ENCODE measurements around the gene PPP4R4. TPM values are rescaled to one million over a fixed set of nuclear protein-coding genes. Genes with fewer than 3 reads are reported as not detected.
"Not testable (repeated sequence)": the region's sequence is repeated elsewhere in the genome, so short reads cannot be mapped to it uniquely, and the experiment has no call there.

PPP4R4 gene
- total RNA-seq, 1 experiment from 2014 or later, result 1.5 TPM

GRCh38 chr14:94177806-94178205 is 3.7 kb downstream of the PPP4R4 start:
- no peak for DNase-seq (ENCODE audit: low spot score)

DNA sequence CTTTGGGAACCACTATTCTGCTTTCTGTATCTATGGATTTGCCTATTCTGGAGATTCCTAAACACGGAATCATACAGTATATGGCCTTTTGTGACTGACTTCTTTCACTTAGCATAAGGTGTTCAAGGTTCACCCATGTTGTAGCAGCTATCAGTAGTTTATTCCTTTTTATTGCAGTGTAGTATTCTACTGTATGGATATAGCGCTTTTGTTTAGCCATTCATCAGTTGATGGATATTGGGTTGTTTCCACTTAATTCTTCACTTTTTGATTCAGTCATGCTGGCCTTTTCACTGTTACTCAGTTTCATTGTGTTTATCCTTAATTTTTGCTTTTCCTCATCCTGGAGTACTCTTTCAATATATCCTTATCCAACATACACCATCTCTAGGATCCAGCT is 5.1 kb downstream of the PPP4R4 start:
- no peak for DNase-seq (ENCODE audit: low spot score)

DNA sequence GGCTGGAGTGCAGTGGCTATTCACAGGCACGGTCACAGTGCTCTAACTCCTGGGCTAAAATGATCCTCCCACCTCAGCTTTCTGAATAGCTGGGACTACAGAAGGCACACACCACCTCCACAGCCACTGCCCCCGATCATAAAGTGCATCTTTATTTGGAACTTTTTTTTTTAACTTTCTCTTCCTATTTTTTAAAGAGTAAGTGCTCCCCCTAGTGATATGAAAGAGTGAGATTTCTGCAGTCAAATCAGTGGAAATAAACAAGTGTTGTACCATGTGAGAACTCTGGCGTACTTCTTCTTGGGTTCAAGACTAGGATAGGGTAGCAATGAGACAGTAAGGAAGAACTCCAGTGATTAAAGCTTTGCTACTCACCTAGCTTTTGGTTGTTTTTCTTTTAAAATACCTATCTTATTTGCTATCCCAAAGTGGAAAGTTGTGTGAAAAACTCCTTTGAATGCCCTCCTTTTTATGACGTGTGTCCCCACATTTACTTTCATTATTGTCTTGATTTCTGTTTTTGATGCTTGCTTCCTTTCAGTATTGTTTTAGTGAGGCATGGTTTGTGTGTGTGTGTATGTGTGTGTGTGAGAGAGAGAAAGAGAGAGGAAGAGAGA is 6.6 kb downstream of the PPP4R4 start:
- peak; percentile 25 for DNase-seq (ENCODE audit: low spot score)

- DNase-seq (ENCODE audit: low spot score), result no peak
Observed at GRCh38 chr14:94181835-94182234, 7.7 kb downstream of the PPP4R4 start.

DNA sequence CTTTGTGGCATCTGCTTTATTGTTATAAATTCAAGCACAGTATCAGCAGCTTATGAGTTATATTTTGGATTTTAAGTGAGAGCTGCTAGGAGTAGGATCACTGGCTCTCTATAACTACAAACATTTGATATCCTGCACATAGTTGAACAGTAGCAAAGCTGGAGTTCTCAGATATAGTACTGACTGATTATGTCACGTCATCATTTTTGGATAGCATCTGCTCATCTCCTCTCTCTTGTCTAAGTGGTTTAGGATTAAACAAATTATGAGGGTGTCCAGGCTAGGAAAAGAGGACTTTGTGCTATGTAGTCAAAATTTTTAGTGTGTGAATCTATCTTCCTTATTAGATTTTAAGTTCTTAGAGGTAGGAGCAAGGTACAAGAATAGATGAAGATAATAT is 18.4 kb downstream of the PPP4R4 start:
- DNase-seq (ENCODE audit: low spot score), result no peak

GRCh38 chr14:94193776-94194175 is 19.7 kb downstream of the PPP4R4 start:
- no peak for DNase-seq (ENCODE audit: low spot score)

- no peak for DNase-seq (ENCODE audit: low spot score)
Observed at GRCh38 chr14:94196057-94196456, 21.9 kb downstream of the PPP4R4 start.

DNA sequence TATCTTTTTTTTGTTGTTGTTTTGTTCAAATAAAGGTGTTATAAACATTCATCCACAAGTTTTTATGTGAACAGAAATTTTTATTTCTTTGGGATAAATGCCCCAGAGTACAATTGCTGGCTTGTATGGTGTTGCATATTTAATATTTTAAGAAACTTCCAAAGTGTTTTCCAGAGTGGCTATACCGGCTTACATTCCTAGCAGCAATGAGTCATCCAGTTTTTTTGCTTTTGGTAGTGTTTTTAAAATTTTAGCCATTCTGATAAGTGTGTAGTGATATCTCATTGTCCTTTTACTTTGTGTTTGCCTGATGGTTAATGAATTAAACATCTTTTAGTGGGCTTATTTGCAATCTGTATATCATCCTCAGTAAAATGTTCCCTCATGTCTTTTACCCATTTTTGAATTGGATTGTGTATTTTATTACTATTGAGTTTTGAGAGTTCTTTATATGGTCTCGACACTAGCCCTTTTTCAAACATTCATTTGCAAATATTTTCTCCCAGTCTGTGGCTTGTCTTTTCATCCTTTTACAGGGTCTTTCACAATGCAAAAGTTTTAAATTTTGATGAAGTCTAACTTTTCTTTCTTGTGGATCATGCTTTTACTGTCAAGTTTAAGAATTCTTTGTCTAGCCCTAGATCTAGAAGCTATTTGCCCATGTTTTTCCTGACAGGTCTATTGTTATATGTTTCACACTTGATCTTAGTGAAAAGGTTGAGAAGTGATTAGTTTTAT is 29.5 kb downstream of the PPP4R4 start:
- no peak for DNase-seq (ENCODE audit: low spot score)

DNA sequence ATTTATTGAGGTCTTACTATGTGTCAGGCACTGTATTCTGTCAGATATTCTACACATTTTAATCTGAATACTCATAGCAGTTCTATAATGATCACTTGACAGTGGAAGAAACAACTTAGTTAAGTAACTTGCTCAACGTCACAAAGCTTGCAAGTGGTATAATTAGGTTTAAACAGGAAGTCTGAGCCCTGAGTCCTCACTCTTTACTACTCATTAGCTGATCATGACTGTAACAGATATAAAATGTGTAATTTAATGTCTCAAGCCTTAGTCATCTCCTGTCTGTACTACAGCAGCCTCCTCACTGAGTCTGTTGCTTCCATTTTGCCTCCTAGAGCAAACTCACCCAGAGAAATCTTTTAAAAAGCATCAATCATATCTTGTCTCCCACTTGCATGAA is 38.9 kb downstream of the PPP4R4 start:
- DNase-seq (ENCODE audit: low spot score), result peak; percentile 80

DNA sequence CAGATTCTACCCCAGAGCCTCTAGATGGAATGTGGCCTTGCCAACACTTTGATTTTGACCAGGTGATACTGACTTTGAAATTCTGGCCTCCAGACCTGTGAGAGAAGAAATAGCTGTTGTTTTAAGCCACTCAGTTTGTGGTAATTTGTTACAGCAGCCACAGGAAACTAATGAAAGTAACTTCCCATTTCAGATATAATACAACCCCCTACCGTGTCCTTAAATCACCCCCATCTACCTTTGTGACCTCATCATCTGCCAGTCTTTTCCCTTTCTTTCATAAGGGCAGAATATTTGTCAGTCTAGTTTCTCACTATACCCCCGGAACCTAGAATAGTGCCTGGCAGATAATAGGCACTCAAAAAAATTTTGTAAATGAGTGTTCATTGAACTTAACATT is 39.6 kb downstream of the PPP4R4 start:
- DNase-seq (ENCODE audit: low spot score), result no peak

GRCh38 chr14:94217116-94217515 is 43.0 kb downstream of the PPP4R4 start:
- DNase-seq (ENCODE audit: low spot score), result no peak

- DNase-seq (ENCODE audit: low spot score), result not testable (repeated sequence)
Observed at GRCh38 chr14:94218198-94218886, 44.2 kb downstream of the PPP4R4 start.

GRCh38 chr14:94224040-94224439 is 49.9 kb downstream of the PPP4R4 start:
- no peak for DNase-seq (ENCODE audit: low spot score)

DNA sequence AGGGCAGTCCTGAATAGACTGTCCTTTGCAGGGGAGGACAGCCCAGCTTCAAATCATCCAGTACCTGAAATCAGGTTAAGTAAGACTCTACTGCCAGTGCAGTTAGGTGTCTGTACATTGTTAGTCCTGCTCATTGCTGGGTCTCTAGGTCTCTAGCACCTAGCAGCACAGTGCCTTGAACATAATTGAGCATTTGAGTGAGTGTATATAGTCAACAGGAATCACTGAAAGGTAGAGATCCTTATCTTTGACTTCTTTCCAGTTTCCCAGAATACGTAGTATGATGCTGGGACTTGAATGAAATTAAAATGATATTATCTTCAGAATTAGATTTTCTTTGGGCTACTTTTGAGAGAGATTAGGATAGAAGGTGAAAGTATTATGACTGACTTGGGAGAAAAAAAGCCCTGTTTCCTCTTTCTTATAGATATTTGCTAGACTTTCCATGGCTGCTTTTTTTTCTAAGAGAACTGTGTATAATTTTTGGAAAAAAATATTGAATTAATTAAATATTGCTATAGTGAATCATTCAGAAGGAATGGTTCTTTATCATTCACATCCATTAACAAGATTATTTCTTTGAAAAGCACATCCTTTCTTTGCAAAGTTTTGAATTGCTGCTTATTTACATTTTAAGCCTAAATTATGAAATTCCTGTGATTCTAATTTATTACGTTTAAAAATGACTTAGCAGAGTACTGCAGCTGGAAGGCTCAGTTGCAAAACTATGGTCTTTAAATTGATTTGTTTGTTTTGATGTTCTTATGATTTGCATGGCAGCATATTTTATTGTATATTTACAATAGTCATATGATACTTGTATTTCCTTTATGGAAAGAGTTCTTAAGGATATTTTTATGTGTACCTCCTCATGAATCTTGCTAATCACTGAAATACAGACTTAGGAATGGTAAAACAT is 51.6 kb downstream of the PPP4R4 start:
- no peak for DNase-seq (ENCODE audit: low spot score)

- DNase-seq (ENCODE audit: low spot score), result no peak
Observed at GRCh38 chr14:94227029-94227428, 52.9 kb downstream of the PPP4R4 start.

DNA sequence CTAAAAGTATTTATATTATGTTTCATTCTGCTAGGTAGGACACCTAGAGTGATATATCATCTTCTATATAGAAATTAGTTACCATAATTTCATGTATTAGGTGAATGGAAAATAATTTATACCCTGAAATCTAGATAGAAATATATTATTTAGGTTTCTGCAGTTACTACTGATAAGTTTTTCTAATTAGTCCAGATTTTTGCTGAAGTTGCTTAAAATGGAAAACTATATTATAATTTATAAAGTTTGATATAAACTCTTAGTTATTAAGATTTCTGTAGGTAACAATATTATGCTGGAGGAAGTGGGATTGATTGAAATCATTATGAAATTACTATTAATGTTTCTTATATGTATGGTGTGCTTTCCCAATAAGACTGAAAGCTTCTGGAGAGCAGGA is 62.9 kb downstream of the PPP4R4 start:
- no peak for DNase-seq (ENCODE audit: low spot score)

DNA sequence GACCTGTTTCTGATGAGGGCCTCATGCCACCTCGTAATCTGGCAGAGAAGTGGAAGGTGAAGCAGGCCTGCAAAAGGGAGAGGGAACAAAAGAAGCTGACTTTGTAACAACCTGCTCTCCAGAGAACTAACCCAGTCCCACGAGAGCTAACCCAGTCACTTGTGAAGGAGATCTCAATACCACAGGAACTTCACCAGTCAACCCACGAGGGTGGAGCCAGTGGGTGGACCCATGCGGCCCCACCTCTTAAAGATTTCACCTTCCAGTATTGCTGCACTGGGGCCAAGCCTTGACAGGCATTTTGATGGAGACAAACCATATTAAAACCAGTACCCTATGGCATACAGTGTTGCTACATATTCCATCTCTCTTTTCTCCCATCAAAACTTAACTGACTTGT is 63.9 kb downstream of the PPP4R4 start:
- DNase-seq (ENCODE audit: low spot score), result no peak

DNA sequence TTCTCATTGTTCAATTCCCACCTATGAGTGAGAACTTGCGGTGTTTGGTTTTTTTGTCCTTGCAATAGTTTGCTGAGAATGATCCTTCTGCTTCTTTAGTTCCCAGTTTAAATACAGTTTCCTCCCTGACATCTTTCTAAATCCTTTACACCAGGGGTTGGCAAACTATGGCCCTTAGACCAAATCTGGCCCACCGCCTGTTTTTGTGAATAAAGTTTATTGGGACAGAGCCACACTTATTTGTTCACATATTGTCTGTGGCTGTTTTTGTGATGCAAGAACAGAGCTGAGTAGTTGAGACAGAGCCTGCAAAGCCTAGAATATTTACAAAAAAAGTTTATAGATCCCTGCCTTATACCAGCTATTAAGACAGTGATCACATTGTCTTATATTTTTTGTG is 65.3 kb downstream of the PPP4R4 start:
- DNase-seq (ENCODE audit: low spot score), result no peak

GRCh38 chr14:94244182-94244581 is 70.1 kb downstream of the PPP4R4 start:
- no peak for DNase-seq (ENCODE audit: low spot score)

DNA sequence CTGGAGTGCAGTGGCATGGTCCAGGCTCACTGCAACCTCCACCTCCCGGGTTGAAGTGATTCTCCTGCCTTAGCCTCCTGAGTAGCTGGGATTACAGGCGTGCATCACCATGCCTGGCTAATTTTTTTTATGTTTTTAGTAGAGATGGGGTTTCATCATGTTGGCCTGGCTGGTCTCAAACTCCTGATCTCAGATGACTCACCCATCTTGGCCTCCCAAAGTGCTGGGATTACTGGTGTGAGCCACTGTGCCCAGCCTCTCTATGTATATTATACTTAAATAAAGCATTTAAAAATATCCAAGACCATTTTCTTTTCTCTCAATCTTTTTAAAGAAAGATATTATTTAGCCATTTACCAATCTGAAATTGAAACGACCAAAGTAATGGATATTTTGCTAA is 90.1 kb downstream of the PPP4R4 start:
- DNase-seq (ENCODE audit: low spot score), result not testable (repeated sequence)

GRCh38 chr14:94267352-94267751 is 93.2 kb downstream of the PPP4R4 start:
- no peak for DNase-seq (ENCODE audit: low spot score)

GRCh38 chr14:94268582-94268981 is 94.5 kb downstream of the PPP4R4 start:
- not testable (repeated sequence) for DNase-seq (ENCODE audit: low spot score)

Measured in A172 (cell line).